ENCODE results near the gene ANXA5. TPM values are rescaled to one million over a fixed set of nuclear protein-coding genes. Genes with fewer than 3 reads are reported as not detected.

ANXA5 gene
- total RNA-seq, 1 donor from 2014 or later = 203 TPM

GRCh38 chr4:121679267-121679666 is 17.5 kb downstream of the ANXA5 start:
- no peak for DNase-seq (ENCODE audit: low spot score in 2 of 2)
- TF ChIP-seq, protein P1, sequence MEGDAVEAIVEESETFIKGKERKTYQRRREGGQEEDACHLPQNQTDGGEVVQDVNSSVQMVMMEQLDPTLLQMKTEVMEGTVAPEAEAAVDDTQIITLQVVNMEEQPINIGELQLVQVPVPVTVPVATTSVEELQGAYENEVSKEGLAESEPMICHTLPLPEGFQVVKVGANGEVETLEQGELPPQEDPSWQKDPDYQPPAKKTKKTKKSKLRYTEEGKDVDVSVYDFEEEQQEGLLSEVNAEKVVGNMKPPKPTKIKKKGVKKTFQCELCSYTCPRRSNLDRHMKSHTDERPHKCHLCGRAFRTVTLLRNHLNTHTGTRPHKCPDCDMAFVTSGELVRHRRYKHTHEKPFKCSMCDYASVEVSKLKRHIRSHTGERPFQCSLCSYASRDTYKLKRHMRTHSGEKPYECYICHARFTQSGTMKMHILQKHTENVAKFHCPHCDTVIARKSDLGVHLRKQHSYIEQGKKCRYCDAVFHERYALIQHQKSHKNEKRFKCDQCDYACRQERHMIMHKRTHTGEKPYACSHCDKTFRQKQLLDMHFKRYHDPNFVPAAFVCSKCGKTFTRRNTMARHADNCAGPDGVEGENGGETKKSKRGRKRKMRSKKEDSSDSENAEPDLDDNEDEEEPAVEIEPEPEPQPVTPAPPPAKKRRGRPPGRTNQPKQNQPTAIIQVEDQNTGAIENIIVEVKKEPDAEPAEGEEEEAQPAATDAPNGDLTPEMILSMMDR (IDR thresholded peaks at IDR 0.05) = no peak
- Histone ChIP-seq H3K27me3 (no peaks in the 10 kb centered on the region), H3K36me3 (peaks cover 79 to 85% of the 10 kb centered on the region in 2 donors), H3K4me1 (no peaks in the 10 kb centered on the region), H3K4me3 (no peak overlapping the region), H3K9me3 (no peaks in the 10 kb centered on the region), H3K27ac (no peak overlapping the region)
- intact Hi-C loops (cut with DNase I) = no loop called here

GRCh38 chr4:121677524-121677923 is 19.3 kb downstream of the ANXA5 start:
- TF ChIP-seq, protein P1 (IDR thresholded peaks at IDR 0.05) = no peak
- no peak for DNase-seq (ENCODE audit: low spot score in 2 of 2)
- Histone ChIP-seq H3K36me3 (peaks cover 75 to 93% of the 10 kb centered on the region in 2 donors), H3K9me3 (no peaks in the 10 kb centered on the region), H3K4me3 (no peak overlapping the region), H3K27ac (no peak overlapping the region), H3K27me3 (no peaks in the 10 kb centered on the region), H3K4me1 (no peaks in the 10 kb centered on the region)
- intact Hi-C loops (cut with DNase I) = no loop called here

- no peak for DNase-seq (ENCODE audit: low spot score in 2 of 2)
- Histone ChIP-seq H3K27me3 (no peaks in the 10 kb centered on the region), H3K4me3 (no peak overlapping the region), H3K9me3 (no peaks in the 10 kb centered on the region), H3K27ac (no peak overlapping the region), H3K36me3 (peaks cover 77 to 93% of the 10 kb centered on the region in 2 donors), H3K4me1 (no peaks in the 10 kb centered on the region)
- intact Hi-C loops (cut with DNase I) = no loop called here
- TF ChIP-seq, protein P1 (IDR thresholded peaks at IDR 0.05) = no peak
Observed at GRCh38 chr4:121676345-121677075, 20.3 kb downstream of the ANXA5 start.

DNA sequence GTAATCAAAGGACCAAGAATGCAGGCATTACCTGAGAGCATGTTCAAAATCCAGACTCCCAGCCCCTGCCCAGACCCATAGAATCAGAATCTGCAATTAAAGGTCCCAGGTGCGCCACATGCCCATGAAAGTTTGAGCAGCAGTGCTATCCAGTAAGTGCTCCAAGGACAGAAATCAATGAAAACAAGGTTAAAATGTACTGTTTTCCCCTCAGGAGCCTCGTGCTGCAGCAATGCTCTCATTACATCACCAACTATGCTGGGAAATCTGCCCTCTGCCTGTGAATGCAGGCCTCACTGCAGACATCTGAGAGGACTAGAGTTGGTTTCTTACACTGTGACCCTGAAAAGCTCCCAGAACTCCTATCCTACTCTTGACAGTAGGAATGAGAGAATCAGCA is 21.1 kb downstream of the ANXA5 start:
- Histone ChIP-seq H3K27ac (no peak overlapping the region), H3K4me3 (no peak overlapping the region), H3K4me1 (no peaks in the 10 kb centered on the region), H3K27me3 (no peaks in the 10 kb centered on the region), H3K9me3 (no peaks in the 10 kb centered on the region), H3K36me3 (peaks cover 71 to 93% of the 10 kb centered on the region in 2 donors)
- intact Hi-C loops (cut with DNase I) = no loop called here
- TF ChIP-seq, protein P1 (IDR thresholded peaks at IDR 0.05) = no peak
- no peak for DNase-seq (ENCODE audit: low spot score in 2 of 2)

- Histone ChIP-seq H3K27ac (no peak overlapping the region), H3K9me3 (no peaks in the 10 kb centered on the region), H3K27me3 (no peaks in the 10 kb centered on the region), H3K36me3 (peaks cover 65 to 93% of the 10 kb centered on the region in 2 donors), H3K4me1 (no peaks in the 10 kb centered on the region), H3K4me3 (no peak overlapping the region)
- TF ChIP-seq, protein P1 (IDR thresholded peaks at IDR 0.05) = no peak
- no peak for DNase-seq (ENCODE audit: low spot score in 2 of 2)
- intact Hi-C loops (cut with DNase I) = no loop called here
Observed at GRCh38 chr4:121674696-121675095, 22.1 kb downstream of the ANXA5 start.

All from ascending aorta (tissue), 2 donors.